GM21825 (cell line): Measurements from ENCODE around the gene ADAMTSL1.

Experiments used
- ATAC-seq: cut with Tn5 transposase; IDR thresholded peaks from one replicate; pipeline ENCODE4 v1.9.1; 2021; ENCODE audit warnings: mild to moderate bottlenecking, moderate library complexity; ENCODE audit not compliant: unreplicated experiment

Gene ADAMTSL1

DNA sequence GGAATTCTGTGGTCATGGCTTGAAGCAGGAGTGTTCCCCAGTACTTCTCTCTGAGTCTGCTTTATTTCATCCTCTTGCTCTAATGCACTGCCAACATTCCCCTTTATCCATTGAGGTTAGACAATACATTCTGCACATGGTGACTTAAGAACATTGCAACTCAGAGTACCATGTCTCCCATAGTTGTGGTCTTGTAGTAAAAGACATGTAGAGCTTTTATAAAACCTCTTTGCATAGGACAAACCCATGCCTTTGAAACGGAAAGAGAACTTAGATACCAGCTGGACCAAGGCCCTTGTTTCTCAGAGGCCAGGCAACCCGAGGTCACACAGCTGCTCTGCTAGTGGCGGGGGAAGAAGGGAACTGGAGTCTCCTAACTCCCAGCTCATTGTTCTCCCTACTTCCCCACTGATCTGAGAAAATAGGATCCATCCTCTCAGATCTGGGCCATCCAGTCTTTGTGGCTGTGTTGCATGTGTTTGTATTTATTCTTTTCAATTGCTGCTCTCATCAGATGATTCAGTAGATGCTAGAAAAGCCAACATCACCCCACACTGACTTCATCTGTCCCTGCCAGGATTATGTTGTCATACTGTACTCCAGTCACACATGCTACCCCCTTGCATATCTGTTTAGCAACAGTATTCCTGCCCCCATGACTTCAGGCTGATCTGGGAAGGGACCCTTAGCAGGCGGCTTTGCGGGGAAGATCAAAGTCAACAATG is 322.2 kb downstream of the ADAMTSL1 start:
- no peak for ATAC-seq

DNA sequence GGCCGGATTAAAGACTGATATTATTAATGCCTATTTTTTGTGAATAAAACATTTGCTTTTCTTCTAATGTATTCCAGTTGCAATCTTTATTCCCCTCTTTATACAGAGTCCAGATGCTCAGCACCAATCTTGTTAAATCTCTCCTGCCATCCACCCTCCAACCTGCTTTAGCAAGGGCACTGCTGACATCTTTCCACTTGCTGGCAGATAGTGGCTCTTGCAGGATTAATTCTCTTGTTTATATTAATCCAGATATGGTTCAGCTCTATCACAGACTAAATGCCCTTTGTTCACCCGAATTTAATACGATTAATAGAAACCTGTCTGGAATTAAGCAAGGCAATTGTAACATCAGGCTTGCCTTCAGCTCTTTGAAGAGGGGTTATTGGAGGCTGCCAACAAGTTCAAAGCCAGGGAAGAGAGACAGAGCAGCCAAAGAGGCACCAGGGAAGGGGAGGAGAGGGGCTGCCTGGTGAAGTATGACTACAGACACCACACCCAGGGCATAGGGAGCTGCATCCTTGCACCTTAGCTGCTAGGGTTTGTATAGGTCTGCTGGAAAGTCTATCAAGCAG is 322.8 kb downstream of the ADAMTSL1 start:
- ATAC-seq = no peak

DNA sequence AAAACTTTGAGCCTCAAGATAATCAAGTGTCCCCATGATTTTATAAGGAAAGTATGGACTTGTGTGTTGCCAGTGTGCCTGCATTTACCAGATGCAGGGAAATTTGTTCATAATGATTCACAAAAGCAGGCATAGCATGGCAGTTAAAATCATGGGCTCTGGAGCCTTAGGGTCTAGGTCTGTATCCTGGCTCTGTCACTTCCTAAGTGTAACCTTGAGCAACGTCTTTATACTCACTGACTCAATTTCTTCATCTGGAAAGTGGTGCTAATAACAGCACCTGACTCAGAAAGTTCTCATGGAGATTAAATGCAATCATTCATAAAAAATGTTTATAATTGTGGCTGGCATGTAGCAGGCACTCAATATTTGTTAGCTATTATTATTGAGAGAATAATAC is 324.2 kb downstream of the ADAMTSL1 start:
- ATAC-seq = no peak

DNA sequence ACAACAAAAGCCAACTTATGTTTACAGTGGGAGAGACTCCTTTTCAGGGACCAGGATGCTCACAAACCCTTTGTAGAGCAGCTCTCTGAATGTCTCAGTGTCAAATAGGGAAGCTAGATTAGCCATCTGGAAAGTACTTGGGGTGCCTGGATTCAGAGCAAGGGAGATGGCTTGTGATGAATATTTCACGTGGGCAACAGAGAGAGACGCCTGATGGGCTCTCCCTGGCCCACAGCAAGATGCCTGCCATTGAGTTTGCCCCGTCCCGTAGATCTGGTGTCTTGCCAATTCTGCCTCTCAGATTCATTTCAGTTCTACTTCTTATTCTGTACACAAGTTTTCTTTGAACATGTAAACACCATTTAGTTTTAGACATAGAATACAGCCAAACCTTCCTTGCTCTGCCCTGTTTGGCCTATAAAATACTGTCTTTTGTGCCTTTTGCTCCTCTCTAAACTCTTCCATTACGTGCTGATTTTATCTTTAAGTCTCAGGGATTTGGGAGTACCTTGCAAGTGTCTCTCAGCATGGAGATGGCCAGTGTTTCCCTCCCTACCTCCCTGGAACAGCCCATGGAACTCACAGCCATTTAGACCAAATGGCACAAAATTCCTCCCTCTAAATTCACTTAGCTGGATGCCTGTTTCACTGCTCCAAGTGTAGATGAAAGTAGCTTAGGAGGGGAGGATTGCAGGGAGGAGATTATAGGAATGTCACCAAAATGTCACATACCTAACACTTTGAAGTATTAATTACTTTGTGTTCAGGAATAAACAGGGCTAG is 324.7 kb downstream of the ADAMTSL1 start:
- no peak for ATAC-seq

DNA sequence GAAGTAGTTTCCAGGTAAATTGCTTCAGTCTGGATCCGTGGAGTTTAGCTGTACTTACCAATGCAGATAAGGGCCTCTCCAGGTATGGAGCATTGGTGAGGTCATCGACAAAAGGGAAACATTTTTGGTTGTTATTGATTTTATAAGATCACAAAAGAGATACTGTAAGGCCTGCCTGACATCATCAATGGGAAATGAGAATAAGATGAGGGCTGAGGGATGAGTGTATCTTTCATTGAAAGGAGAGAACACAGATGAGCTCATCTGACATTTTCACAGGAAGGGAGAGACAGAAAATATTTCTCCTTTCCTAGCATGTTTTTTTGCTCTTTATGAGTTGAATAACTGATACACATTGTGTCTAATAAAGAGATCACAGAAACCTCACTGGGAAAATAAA is 325.5 kb downstream of the ADAMTSL1 start:
- no peak for ATAC-seq

DNA sequence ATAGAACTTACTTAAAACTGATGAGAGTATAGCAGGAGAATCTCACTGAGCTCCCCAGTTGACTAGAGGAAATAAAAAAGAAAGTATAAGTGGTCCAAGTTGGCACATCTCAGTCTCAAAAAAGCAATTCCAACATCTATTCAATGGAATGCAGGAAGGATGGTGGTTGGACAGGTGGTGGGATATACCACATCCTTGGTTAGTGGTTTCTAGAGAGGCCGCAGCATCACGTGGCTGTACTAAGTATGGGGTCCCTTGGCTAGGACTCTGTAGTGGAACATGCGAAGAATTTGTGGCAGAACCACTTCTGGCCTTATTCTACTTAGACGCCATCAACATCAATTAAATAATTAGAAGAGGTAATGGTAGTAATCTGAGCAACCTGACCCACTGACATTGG is 326.6 kb downstream of the ADAMTSL1 start:
- ATAC-seq = no peak

DNA sequence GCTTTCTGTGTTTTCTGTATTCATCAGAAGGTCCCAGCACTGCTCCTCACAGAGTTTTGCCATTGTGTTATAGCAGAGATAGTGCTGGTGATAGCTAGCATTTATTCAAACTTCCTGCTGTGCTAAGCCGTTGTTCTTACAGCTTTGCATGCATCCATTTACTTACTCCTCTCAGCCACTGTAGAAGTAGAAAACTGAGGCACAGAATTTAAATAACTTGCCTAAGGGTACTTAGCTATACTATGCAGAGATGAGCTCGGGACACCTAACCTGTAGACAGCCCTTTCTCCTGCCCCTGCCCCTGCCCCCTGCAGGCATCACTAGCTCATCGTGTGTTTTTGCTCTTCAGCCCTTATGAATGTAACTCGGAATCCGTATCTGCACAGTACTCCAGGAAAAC is 331.4 kb downstream of the ADAMTSL1 start:
- ATAC-seq = no peak

DNA sequence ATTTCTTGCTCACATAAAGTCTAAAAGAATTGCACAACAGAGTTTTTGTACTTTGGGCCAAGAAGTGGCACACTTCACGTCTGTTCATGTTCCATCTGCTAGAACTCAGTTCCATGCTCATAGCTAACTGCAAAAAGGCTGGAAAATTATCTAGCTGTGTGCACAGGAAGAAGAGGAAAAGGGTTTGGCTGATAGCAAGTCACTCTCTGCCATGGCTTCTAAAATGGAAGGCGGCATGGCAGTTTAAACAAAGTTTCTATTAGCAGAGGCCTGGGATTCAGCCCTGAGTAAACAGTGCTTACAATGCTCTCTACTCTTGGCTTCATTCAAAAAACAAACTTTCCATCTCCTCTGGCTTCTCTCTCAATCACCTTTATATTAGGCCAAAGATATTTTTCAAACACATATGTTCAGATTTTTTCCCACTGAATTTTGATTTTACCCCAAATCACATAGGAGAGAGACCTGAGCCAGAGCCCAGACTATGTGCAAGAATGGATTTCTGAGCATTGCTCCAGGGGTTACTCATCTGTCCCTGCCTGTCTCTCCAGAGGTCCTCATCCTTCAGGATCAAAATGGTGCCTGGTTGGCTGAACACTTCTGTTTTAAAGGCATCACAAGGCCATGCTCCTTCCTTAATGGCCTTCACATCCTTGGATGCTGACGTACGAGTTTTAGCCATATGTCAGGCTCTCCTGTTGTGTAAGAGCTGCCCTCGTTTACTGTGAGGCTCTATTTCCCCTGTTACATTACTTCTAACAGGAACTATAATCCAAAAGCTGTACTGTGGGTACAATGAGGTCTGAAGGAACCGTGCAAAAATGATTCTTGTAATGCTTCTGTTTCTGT is 332.5 kb downstream of the ADAMTSL1 start:
- no peak for ATAC-seq

DNA sequence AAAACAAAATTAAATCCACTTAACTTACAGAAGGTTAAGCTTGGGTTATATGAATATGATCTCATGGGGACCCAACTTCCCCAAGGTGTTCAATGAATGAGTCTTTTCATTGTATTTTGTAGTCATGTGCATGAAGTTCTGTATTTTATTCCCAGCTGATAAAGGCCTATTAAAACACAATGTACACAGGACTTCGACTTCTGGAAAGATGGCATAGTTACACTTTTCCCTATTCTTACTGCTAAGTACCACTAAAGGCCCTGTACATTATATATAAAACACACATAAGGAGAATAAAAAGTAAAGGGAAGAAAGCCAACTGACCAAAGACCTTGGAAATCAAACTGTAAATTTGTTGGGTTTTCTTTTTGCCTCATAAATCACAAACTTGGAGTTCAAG is 336.6 kb downstream of the ADAMTSL1 start:
- no peak for ATAC-seq

DNA sequence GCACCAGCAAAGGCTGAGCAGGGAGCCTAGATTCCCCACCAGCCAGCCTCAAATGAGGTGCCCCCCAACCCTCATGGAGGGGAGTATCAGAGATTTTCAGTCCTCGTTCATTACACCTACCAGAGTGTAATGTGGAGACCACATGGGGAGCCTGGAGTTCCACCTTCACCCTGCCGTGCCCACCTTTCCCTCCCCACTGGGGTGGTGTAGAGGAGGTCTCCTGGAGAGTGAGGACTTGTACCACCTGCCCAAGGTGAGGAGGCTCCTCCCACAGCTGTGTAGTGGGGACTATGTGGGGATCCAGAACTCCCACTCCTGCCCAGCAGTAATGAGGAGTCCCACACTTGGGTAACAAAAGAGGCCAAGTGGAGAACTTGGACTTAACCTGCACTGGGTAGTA is 337.2 kb downstream of the ADAMTSL1 start:
- no peak for ATAC-seq

DNA sequence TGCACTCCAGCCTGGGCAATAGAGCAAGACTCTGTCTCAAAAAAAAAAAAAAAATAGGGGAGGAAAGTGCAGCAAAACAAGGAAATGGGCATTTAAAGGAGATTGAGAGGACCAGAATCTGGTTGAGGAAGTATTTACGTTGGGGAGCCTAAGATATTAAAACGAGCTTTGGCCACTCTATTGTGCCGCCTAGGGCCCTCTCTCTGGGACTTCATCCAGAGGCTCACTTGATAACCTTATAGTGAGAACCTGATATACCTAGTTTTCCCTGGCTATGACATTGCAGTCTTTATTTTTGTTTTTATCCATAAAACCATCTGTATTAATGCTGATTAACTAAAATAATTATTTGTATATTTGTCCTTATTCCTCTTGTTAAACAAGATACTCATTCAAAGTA is 345.5 kb downstream of the ADAMTSL1 start:
- ATAC-seq = no peak

DNA sequence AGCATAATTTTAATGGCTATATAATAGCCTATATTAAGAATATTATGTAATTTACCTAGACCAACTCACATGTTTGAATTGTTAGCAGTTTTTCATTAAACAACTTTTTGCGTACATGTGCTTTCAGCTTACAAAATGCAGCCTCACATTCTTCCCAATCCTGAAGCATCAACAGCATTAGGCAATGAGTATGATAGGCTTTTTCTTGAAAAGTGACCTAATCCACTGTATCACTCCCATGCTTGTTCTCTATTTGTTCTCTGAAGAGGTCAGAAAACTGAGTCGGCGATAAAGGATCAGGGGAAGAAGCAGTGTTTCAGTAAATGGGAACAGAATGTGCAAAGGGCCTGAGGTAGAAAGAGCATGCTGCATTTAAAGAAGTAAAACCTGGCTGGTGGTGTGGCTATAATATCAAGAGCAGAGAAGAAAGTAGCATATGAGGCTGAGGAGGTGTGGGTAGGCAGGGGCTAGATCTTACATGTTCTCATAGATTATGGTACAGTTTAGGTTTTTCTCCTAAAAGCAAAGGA is 346.7 kb downstream of the ADAMTSL1 start:
- ATAC-seq = no peak

DNA sequence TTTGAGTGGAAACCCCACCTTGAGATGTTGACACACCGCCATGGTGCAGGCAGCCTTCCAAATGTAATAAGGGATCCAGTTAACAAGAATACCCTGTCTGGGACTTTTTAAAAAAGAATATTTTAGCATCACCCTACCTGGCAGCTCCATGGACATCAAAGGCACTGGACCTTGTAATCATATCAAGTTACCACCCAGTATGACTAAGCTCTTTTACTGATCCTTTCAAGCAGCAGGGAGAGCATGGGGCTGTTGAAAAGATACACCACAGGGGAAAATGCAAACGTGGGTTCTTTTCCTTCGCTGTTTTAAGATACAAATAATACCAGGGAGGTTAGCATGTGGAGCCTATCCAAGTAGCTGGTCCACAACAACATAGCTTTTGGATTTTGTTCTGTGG is 347.8 kb downstream of the ADAMTSL1 start:
- ATAC-seq = no peak

DNA sequence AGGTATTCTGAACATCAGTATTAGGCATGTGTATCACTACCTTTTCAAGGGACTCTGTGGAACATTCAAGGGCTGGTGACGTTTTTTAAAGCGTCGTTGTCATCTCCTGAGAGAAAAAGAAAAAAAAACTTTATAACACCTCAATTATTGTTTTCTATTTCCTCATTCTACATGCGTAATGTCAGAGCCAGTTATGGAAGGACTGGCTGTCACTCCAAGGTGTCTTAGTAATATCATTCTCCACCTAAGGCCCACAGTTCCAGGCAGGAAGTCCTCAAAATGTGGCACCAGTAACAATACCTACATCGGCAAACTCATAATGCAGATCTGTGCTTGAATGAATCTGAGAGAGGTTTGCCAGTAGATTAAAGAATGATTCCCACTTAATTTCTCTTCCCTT is 348.9 kb downstream of the ADAMTSL1 start:
- ATAC-seq = no peak

DNA sequence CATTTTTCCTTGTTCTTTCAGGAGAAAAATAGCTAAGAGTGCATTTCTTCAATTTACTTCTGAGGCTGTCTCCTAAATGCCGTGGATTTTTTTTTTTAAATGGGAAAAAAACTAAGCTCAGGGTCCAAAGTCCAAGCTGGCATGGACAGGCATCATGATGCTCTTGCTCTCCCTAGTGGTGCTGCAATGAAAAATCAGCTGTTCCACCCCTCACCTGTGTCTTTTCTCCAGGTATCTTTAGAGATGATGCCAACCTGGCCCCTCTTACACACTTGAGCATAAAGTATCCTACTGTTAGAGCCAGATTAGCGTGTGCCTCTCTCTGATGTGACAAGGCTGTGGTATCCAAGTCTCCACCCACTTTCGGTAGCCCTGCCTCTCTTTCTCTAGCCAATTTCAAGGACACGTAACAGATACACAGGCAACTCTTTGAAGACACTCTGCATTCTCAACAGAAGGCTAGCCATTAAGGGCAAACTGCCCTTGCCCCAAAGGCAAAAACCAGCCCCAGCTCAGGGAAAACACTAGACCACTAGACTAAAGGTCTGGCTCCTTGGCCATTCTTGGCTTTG is 350.2 kb downstream of the ADAMTSL1 start:
- ATAC-seq = no peak

DNA sequence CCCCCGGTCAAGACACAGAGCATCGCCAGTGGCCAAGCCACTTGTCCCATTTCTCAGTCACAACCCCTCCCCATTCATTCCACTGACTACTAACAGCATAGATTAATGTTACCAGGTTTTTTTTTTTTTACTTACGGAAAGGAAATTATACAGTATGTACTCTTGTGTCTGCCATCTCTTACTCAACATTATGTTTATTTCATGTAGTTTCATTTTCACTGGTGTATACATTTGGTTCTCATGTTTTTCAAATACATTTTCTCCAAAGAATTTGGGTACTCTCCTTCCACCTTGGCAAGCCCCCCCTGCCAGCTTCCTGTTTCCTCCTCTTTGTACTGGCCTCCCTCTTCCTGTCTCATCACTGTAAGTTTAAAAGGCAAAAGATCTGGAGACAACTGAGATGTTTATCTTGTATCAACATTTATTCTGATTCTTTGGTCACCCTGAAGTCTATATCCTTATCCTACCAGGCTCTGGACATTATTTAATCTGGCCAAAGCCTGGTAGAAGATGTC is 351.8 kb downstream of the ADAMTSL1 start:
- no peak for ATAC-seq

DNA sequence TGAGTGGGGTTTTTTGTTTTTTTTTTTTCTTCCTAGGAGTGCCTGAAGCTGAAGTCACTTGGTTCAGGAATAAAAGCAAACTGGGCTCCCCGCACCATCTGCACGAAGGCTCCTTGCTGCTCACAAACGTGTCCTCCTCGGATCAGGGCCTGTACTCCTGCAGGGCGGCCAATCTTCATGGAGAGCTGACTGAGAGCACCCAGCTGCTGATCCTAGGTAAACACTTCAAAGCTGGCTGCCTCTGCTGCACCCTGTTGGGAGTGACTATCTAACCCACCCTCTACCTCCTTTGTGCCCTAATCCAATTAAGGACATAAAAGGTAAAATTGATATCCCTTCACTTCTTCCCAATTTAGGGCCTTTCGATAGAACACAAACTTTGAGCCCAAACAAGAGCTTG is 352.3 kb downstream of the ADAMTSL1 start:
- no peak for ATAC-seq

DNA sequence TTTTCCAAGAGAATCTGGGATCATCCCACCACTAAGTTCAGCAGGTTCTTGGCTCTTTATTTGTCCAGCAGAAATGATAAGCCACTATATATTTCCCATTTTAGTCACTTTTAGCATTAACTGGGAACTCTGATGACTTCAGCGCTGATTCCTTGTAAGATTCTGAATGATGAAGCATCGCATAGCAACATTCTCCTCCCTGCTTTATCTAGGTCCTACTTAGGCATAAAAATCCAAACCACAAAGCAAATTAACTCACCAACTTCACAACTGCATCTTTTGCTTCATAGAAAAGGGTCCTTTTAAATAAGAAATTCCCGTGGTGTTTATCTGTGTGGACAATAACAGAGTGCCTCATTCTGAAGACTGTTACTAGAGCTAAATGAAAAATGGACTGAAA is 355.1 kb downstream of the ADAMTSL1 start:
- no peak for ATAC-seq

DNA sequence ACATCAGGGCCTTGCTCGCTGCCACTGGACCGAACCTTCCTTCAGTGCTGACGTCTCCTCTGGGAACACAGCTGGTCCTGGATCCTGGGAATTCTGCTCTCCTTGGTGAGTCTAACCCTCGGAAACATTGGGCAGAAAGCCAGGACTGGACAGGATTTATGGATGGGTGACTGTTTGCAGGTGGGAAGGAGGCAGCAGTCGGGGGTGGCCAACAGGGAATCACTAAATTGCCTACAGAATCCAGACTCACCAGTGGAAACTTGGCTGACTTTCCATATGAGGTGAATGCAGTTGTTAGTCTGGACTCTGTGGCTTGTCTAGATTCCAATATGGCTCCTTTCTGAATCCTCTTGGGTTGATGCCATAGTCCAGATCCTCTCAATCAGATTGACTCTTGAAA is 355.9 kb downstream of the ADAMTSL1 start:
- ATAC-seq = no peak

DNA sequence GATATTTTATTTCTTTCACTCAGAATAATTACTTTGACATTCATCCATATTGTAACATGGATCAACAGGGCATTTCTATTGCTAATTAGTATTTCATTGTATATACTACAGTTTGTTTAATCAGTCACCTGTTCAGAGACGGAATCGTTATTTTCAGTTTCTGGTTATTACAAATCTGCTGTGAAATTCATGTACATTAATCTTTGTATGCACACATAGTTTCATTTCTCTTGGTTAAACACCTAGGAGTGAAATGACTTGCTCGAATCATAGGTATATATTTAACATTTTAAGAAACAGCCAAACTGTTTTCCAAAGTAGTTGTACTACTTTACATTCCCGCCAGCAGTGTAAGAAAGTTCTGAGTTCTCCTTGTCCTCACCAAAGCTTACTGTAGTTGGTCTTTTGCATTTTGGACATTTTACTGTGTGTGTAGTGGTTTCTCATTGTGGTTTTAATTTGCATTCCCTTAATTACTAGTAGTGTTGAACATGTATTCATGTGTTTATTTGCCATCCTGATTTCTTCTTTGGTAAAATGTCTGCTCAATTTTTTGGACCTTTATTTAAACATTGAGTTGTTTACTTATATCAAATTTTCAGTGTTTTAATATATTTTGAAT is 360.9 kb downstream of the ADAMTSL1 start:
- ATAC-seq = no peak
